GM19035 (cell line): Measurements from ENCODE around the gene SH3RF3.
A peak's percentile ranks its signal among the peaks of the same experiment; 100 is the strongest.

Experiments
- ATAC-seq: cut with Tn5 transposase; IDR thresholded peaks from one replicate; pipeline ENCODE4 v1.9.1; 2021; ENCODE audit not compliant: unreplicated experiment

The SH3RF3 gene

GRCh38 chr2:109510136-109511028, 381.4 kb downstream of the SH3RF3 start:
- ATAC-seq, result no peak

- no peak for ATAC-seq
Measured at GRCh38 chr2:109511168-109511567, 382.2 kb downstream of the SH3RF3 start.

GRCh38 chr2:109512076-109512475, 383.1 kb downstream of the SH3RF3 start:
- no peak for ATAC-seq

GRCh38 chr2:109513230-109513629, 384.2 kb downstream of the SH3RF3 start:
- no peak for ATAC-seq

- peak; percentile 67 for ATAC-seq
Measured at GRCh38 chr2:109513749-109514588, 385.0 kb downstream of the SH3RF3 start.

GRCh38 chr2:109514857-109515256, 385.9 kb downstream of the SH3RF3 start:
- no peak for ATAC-seq

GRCh38 chr2:109516445-109517117, 387.6 kb downstream of the SH3RF3 start:
- no peak for ATAC-seq

- ATAC-seq, result no peak
Measured at GRCh38 chr2:109517118-109517889, 388.3 kb downstream of the SH3RF3 start.

- ATAC-seq, result no peak
Measured at GRCh38 chr2:109519513-109519912, 390.5 kb downstream of the SH3RF3 start.

GRCh38 chr2:109521233-109522062, 392.4 kb downstream of the SH3RF3 start:
- ATAC-seq, result no peak

- ATAC-seq, result no peak
Measured at GRCh38 chr2:109522063-109522374, 393.0 kb downstream of the SH3RF3 start.

- no peak for ATAC-seq
Measured at GRCh38 chr2:109523121-109523520, 394.1 kb downstream of the SH3RF3 start.

- no peak for ATAC-seq
Measured at GRCh38 chr2:109523536-109524361, 394.7 kb downstream of the SH3RF3 start.

GRCh38 chr2:109525836-109526235, 396.8 kb downstream of the SH3RF3 start:
- no peak for ATAC-seq

GRCh38 chr2:109526442-109526970, 397.5 kb downstream of the SH3RF3 start:
- no peak for ATAC-seq

- ATAC-seq, result no peak
Measured at GRCh38 chr2:109527079-109527478, 398.1 kb downstream of the SH3RF3 start.

- ATAC-seq, result no peak
Measured at GRCh38 chr2:109527846-109528705, 399.1 kb downstream of the SH3RF3 start.
